Spinal cord (tissue), 10 donors: ENCODE results near the gene PRKCE. TPM values are rescaled to one million over a fixed set of nuclear protein-coding genes. Genes with fewer than 3 reads are reported as not detected.
A peak's percentile ranks its signal among the peaks of the same experiment; 100 is the strongest.

Source experiments
- DNase-seq, 6 donors: peaks; one replicate each; pipeline versions ENCODE4 v3.0.0 to v3.0.0-alpha.2; 2013 to 2015; ENCODE audit warnings: low spot score in 6 of 6, low read depth in 4 of 6
- H3K27ac ChIP-seq: one replicate; pipeline ENCODE4 v1.5.1; 2013; ENCODE audit warnings: low read depth, low read length, control low read depth
- H3K27me3 ChIP-seq: one replicate; pipeline ENCODE4 v1.6.1; 2013; ENCODE audit warnings: low read length; ENCODE audit not compliant: control insufficient read depth, insufficient read depth
- H3K36me3 ChIP-seq: one replicate; pipeline ENCODE4 v1.6.1; 2013; ENCODE audit warnings: low read length; ENCODE audit not compliant: control insufficient read depth, insufficient read depth
- H3K4me1 ChIP-seq: one replicate; pipeline ENCODE4 v1.6.1; 2013; ENCODE audit warnings: low read length; ENCODE audit not compliant: control insufficient read depth, insufficient read depth
- H3K4me3 ChIP-seq: one replicate; pipeline ENCODE4 v1.5.1; 2013; ENCODE audit warnings: low read depth, low read length, control low read depth
- H3K9me3 ChIP-seq: one replicate; pipeline ENCODE4 v1.6.1; 2013; ENCODE audit warnings: low read length; ENCODE audit not compliant: control insufficient read depth, insufficient read depth
- WGBS: methylation state at CpG from one replicate; pipeline ENCODE4 v1.1.5; 2013; ENCODE audit warnings: missing lambda C conversion rate; ENCODE audit not compliant: insufficient coverage; 5-methylcytosine and 5-hydroxymethylcytosine counted together
- polyA plus RNA-seq, 2 donors: library from polyadenylated mRNA; unstranded; fragments of 120-200 nt; gene quantifications; one replicate each; pipeline ENCODE4 v1.2.1, GENCODE V29; 2013; ENCODE audit not compliant: insufficient read length in 2 of 2
- total RNA-seq, 2 donors: library from RNA; depleted of rRNA in 1 of 2; stranded (reverse); fragments of 120-200 nt in 1 of 2; fragments of >200 nt in 1 of 2; gene quantifications; one replicate each; pipeline versions ENCODE4 v1.2.3 to v1.2.4, GENCODE V29; 2013 to 2014
- donor health status: healthy.

The PRKCE gene
- total and polyA plus RNA-seq, 4 donors, result 22.9 to 48.5 (median 37.4) TPM

GRCh38 chr2:45676088-45676487 is 24.6 kb downstream of the PRKCE start:
- no peak overlapping the region for H3K4me3 ChIP-seq
- peaks cover 5% of the 10 kb centered on the region for H3K4me1 ChIP-seq
- 88% methylated on average over 2 of the region's 5 CpGs for WGBS
- no peaks in the 10 kb centered on the region for H3K27me3 ChIP-seq
- no peak for DNase-seq
- no peak overlapping the region for H3K27ac ChIP-seq
- H3K36me3 ChIP-seq, result no peaks in the 10 kb centered on the region
- H3K9me3 ChIP-seq, result no peaks in the 10 kb centered on the region

- no peak overlapping the region for H3K27ac ChIP-seq
- WGBS, result no CpG with 5 or more reads among the region's 4 CpGs
Observed at GRCh38 chr2:45678791-45679348, 27.4 kb downstream of the PRKCE start.

GRCh38 chr2:45680351-45680967 is 29.0 kb downstream of the PRKCE start:
- WGBS, result 100% methylated on average over 2 of the region's 6 CpGs
- Histone ChIP-seq H3K4me3 (no peak overlapping the region), H3K27me3 (no peaks in the 10 kb centered on the region), H3K27ac (no peak overlapping the region), H3K36me3 (no peaks in the 10 kb centered on the region), H3K4me1 (peaks cover 4% of the 10 kb centered on the region), H3K9me3 (no peaks in the 10 kb centered on the region)
- DNase-seq, result no peak

More at GRCh38 chr2:45678791-45679348, 27.4 kb downstream of the PRKCE start:
- H3K27me3 ChIP-seq, result no peaks in the 10 kb centered on the region
- no peaks in the 10 kb centered on the region for H3K9me3 ChIP-seq
- no peaks in the 10 kb centered on the region for H3K36me3 ChIP-seq
- no peak overlapping the region for H3K4me3 ChIP-seq
- peaks cover 5% of the 10 kb centered on the region for H3K4me1 ChIP-seq
- DNase-seq, result no peak

GRCh38 chr2:45681675-45682074 is 30.2 kb downstream of the PRKCE start:
- 50% methylated on average over 1 of the region's 3 CpGs for WGBS
- H3K4me1 ChIP-seq, result no peaks in the 10 kb centered on the region
- H3K36me3 ChIP-seq, result no peaks in the 10 kb centered on the region
- no peak for DNase-seq
- H3K4me3 ChIP-seq, result no peak overlapping the region
- H3K27me3 ChIP-seq, result no peaks in the 10 kb centered on the region
- H3K27ac ChIP-seq, result no peak overlapping the region
- H3K9me3 ChIP-seq, result no peaks in the 10 kb centered on the region

GRCh38 chr2:45683292-45683691 is 31.8 kb downstream of the PRKCE start:
- Histone ChIP-seq H3K9me3 (no peaks in the 10 kb centered on the region), H3K4me3 (no peak overlapping the region), H3K27ac (no peak overlapping the region), H3K27me3 (no peaks in the 10 kb centered on the region), H3K36me3 (no peaks in the 10 kb centered on the region), H3K4me1 (no peaks in the 10 kb centered on the region)
- WGBS, result 67% methylated on average over 2 of the region's 3 CpGs
- no peak for DNase-seq

- no peak for DNase-seq
- Histone ChIP-seq H3K27ac (no peak overlapping the region), H3K4me1 (no peaks in the 10 kb centered on the region), H3K36me3 (no peaks in the 10 kb centered on the region), H3K4me3 (no peak overlapping the region), H3K27me3 (no peaks in the 10 kb centered on the region), H3K9me3 (no peaks in the 10 kb centered on the region)
- WGBS, result 89% methylated on average over 6 of the region's 6 CpGs
Observed at GRCh38 chr2:45684756-45685155, 33.3 kb downstream of the PRKCE start.

GRCh38 chr2:45685260-45685659 is 33.8 kb downstream of the PRKCE start:
- DNase-seq, result no peak
- WGBS, result 84% methylated on average over 2 of the region's 3 CpGs
- no peaks in the 10 kb centered on the region for H3K36me3 ChIP-seq
- H3K4me3 ChIP-seq, result no peak overlapping the region
- H3K27ac ChIP-seq, result no peak overlapping the region
- H3K9me3 ChIP-seq, result no peaks in the 10 kb centered on the region
- H3K27me3 ChIP-seq, result no peaks in the 10 kb centered on the region
- no peaks in the 10 kb centered on the region for H3K4me1 ChIP-seq

GRCh38 chr2:45687964-45688363 is 36.5 kb downstream of the PRKCE start:
- H3K4me1 ChIP-seq, result peaks cover 10% of the 10 kb centered on the region
- H3K36me3 ChIP-seq, result no peaks in the 10 kb centered on the region
- H3K9me3 ChIP-seq, result no peaks in the 10 kb centered on the region
- no peaks in the 10 kb centered on the region for H3K27me3 ChIP-seq
- DNase-seq, result peak in 1 of 6 donors; percentile 30
- H3K27ac ChIP-seq, result no peak overlapping the region
- H3K4me3 ChIP-seq, result no peak overlapping the region
- WGBS, result 67% methylated on average over 1 of the region's 1 CpG

- WGBS, result 82% methylated on average over 3 of the region's 4 CpGs
- Histone ChIP-seq H3K9me3 (no peaks in the 10 kb centered on the region), H3K4me3 (no peak overlapping the region), H3K27me3 (no peaks in the 10 kb centered on the region), H3K27ac (no peak overlapping the region), H3K36me3 (no peaks in the 10 kb centered on the region), H3K4me1 (peaks cover 10% of the 10 kb centered on the region)
- no peak for DNase-seq
Observed at GRCh38 chr2:45688479-45689298, 37.2 kb downstream of the PRKCE start.
